ENCODE data around the gene PFKFB1. TPM values are rescaled to one million over a fixed set of nuclear protein-coding genes. Genes with fewer than 3 reads are reported as not detected.

PFKFB1 gene
- under 1 TPM; 0.45 to 0.65 TPM for total RNA-seq

DNA sequence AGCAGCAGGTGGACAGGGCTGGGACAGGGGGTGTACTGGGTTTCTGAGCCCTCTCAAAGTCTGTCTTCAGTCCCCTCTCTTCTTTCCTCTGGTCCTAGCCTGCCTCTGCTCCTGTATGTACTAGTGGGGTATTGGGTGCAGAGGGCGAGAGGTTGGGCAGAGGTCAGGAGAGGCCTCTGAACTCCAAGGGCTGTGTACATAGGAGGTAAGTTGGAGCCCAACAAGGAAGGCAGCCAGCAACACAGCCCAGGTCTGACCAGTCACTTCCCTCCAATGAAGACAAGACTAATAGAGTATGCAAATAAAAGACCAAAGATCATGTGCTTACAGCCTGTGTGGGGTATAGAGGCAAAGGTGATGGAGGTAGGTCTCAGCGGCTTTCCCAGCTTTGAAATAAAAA, at the start of gene PFKFB1:
TSS of gene PFKFB1 (minus strand) at position 90 of the 400 bp plus-strand sequence. CDS start 181 bp downstream, outside the sequence.

DNA sequence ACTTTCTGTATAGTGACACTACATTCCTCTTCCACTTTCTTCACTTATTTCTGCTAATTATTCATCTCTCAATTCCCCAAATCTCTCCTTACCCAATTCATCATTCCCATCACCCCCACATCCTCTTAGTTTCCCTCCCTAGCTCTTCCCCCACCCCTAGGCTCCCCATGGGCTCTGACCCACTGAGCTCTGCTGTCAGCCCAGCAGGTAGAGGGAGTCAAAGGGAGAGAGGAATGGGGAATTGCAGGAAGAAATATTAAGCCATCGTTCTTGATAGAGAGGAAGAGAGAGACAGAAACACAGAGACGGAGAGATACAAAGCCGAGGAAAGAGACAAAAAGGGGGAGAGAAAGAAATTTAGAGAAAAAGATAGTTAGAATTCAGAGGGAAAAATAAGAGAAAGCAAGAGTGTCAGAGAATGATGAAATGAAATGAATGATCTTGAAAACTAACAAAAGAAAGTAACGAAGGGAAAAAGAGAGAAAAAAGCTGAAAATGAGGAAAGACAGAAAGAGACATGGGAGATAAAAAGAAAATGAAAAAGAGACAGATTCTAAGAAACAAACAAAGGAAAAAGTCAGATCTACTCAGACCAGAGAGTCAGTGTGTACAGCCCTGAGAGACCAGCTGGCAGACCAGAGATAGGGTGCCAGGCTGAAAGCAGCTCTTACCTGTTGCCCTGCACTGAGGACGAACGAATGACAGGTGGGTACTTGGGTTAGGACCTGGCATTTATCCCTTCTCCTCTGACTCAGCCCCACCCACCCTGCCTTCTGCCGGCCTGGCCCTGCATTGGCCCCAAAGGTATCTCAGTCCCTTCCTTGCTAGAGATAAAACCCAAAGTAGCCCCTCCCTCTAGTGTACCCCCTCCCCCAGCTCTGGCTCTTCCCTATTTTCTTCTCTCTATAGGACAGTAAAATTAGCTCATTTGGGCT, 36.5 kb upstream of the PFKFB1 start, which contains the start of gene ALAS2:
TSS of gene ALAS2 (minus strand) at position 707 of the 935 bp plus-strand sequence. CDS start 4,977 bp downstream, outside the sequence.

DNA sequence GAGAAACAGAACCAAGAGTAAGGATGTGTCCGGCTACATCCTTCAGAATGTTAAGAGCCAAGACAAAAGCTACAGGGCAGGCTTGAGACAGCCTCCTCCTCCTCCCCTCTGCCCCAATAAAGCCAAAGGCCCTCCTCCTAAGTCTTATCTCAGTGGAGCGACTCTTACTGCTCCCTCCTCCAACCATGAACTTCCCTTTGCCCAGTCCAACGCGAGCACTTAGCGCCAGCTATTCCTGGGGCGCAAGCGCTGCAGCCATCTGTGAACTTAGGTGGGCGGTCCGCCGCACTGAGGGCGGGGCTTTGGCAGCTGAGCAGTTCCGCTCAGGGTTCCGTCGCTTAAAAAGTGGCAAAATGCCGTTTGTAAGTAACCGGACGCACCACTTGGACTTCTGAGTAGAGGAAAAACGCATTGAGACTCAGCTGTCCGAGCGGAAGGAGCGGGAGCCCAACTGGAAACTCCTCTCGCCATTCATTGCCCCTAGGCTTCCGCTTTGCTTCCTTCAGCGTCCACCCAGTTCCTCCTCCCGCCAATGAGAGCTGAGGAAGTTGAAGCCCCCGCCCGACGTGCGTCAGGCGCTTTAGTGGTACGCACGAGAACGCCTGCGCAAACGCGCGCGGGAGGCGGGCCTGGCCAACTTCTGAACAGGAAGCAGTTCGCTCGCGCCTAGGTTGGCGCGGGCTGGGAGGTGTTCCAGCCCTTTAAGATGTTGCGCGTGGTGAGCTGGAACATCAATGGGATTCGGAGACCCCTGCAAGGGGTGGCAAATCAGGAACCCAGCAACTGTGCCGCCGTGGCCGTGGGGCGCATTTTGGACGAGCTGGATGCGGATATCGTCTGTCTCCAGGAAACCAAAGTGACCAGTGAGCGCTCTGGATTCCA, 6.0 kb upstream of the PFKFB1 start, which contains the start of gene APEX2:
TSS of gene APEX2 (plus strand) at position 647 of the 882 bp plus-strand sequence. CDS start at position 707, 60 bp downstream.

DNA sequence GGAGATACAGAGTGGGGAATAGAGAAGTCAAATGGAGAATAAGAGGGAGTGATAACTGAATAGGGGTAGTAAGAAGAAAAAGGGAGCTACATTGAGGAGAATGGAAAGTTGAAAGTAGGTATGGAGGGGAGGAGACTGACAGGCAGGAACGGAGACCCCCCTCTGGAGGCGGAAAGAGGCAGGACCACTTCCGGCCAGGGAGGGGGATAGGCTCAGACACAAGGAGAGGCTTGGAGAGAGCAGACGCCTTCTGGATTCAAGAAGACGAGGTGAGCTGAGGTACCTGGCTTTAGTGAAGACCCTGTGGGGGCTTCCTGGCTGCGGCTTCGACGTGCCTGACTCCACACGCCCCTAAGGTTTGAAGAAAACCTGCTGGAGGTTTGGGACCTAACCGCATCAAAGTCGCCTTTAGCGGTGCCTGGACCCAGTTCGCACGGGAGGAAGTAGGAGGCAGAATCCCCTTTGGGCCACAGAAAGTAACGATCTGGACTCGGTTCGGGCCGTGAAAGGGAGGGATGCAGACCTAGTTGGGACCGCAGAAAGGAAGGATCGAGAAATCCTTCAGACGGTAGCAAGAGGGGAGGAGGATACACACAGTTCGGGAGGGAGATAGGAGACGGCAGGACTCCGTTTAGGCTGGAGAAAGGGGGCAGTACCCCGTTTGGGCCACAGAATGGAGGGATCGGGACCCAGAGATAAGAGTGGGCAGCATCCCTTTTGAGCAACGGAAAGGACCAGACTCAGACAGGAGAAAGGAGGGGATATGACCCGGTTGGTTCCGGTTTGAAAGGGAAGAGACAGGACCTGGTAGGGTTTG, 73.2 kb downstream of the PFKFB1 start, which contains the start of gene TRO:
TSS of gene TRO (plus strand) at position 215 of the 817 bp plus-strand sequence. CDS start 1,423 bp downstream, outside the sequence.

Other genes with a start within 250 kb of the PFKFB1 start
- not detected for gene ITIH6, start 195.9 kb downstream of the PFKFB1 start, total RNA-seq
- gene MAGED2, start 186.4 kb downstream of the PFKFB1 start, total RNA-seq = 10 to 100 TPM; 56.3 to 57.5 TPM
- 1 to 10 TPM in 1 of 2 experiments, under 1 TPM in 1; 0.91 to 1.3 TPM for gene TRO, start 73.4 kb downstream of the PFKFB1 start, total RNA-seq
- gene APEX2, start 6.2 kb upstream of the PFKFB1 start, total RNA-seq = 10 to 100 TPM; 20.1 to 20.6 TPM
- gene ALAS2, start 36.8 kb upstream of the PFKFB1 start, total RNA-seq = not detected
- not detected for gene PAGE2B, start 80.8 kb upstream of the PFKFB1 start, total RNA-seq
- not detected for gene PAGE2, start 94.8 kb upstream of the PFKFB1 start, total RNA-seq
- not detected for gene PAGE5, start 226.2 kb upstream of the PFKFB1 start, total RNA-seq